ENCODE data around the gene KIF2C.
"Not testable (repeated sequence)": the region's sequence is repeated elsewhere in the genome, so short reads cannot be mapped to it uniquely, and the experiment has no call there.

The KIF2C gene

GRCh38 chr1:44720281-44720680 lies 19.4 kb upstream of the KIF2C start:
- no peak for DNase-seq

GRCh38 chr1:44721485-44722361 lies 17.9 kb upstream of the KIF2C start:
- peak; percentile 94 for DNase-seq

DNA sequence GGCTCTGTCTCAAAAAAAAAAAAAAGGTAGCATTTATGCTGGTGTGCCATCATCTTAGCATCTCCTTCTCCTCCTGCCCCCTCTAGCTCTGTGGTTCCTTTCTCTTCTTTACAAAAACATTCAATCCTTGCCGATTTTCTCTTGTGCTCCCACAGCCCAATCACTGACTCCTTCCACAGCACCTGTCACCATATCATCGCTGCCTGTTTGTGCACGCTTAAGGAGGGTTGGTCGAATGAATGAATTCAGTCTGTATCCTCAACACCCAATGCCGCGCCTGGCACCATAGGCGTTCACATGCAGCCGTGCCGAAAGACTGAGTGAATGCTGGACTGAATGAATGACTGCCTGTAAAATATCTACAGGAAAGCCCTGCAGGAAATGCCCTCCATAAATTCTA lies 16.6 kb upstream of the KIF2C start:
- DNase-seq: no peak

DNA sequence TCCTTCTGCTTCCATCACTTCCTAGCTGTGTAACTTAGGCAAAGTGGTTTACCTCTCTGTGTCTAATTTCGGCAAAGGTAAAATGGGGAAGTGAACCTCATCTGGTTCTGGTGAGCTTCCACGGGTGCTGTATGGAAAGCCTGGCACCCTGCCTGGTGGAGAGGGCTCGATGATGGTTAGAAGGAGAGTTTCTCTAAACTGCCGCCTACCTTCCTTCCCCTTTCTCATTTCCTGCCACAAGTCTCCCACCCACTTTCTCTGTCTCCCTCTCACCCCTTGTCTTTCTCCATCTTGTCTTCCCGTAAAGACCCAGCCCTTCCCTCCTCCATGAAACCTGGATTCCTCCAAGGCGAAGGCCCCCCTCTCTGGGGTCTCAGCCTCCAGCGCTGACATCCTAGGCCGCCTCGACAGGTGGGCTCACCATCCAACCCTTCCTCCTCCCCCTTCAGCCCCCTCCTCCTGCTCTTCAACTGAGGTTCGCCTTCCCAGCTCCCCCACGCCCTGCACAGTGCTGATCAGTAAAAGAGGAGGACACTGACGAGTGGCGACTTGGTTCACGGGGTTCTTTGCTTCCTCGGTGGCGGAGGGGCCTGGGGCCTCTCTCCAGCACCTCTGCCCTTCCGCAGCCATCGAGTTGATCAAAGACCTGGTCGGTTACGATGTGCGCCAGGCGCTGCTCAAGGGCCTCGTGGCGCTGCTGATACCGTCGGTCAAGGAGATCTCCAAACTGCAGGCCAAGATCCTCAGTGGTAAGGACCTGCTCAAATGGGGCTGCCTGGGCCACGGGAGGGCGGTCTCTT lies 15.9 kb upstream of the KIF2C start:
- DNase-seq: no peak

DNA sequence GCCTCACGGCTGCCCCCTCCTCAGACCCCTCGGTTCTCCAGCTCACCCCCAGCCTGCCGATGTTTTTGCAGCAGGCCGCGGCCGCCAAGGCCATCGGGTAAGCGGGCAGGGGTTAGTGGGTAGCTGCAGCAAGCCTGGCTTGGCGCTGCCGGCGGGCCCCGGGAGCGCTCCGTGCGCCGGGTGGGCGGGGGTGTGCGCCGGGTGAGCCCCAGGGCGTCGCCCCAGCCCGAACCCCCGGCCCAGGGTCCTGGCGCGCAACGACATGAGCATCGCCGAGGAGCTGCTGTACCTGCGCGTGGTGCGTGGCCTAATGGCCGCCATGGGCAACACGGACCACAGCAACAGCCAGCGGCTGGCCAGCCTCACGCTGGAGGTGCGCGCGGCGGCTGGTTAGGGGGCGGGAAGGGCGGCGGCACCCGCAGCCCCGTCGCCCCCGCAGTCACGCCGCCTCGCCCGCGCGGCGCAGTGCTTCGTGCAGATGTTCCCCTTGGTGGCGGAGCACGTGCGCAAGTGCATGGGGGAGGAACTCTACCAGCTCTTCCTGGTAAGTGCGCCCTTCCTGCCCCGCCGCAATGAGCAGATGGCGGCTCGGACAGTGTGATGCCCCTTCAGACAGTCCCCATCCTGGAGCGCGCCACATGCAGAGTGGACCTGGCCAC lies 15.2 kb upstream of the KIF2C start:
- no peak for DNase-seq

GRCh38 chr1:44724955-44725698 lies 14.5 kb upstream of the KIF2C start:
- DNase-seq: no peak

- DNase-seq: peak; percentile 98
These were observed 8.7 kb upstream of the KIF2C start, which contains the start of gene RNU5D-1 for GRCh38 chr1:44730741-44731512. Gene RNU5D-1 (minus strand): TSS chr1:44731170.

DNA sequence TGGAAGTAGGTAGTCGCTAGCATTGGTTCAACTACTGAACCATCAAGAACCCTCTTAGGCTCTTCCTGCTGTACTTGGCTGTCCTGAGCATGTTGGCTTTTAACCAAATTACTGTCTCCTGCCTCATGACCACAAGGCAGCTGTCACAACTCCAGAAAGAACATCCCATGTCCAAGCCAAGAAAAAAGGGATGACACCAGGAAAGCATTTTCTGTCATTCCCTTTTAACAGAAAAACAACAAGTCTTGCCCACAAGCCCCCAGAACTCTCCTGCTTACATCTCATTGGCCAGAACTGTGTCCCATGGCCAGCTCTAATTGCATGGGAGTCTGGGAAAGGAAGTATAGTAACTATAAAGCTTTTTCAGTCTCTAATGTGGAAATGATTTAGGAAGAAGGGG lies 6.3 kb upstream of the KIF2C start:
- no peak for DNase-seq

DNA sequence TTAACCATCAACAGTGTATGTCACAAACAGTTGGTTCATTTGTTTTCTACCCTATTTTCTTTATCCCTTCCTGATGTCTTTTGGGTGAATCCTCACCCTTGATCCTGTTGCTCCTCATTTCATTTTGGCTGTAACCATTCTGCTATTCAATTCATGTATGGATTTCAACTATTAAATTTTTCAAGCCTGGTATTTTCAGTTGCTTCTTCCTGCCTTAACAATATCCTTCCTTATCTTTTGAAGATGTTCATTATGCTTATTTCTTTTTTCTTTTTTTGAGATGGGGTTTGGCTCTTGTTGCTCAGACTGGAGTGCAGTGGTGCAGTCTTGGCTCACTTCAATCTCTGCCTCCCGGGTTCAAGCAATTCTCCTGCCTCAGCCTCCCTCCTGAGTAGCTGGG lies 5.9 kb upstream of the KIF2C start:
- no peak for DNase-seq

- no peak for DNase-seq
These were observed 3.6 kb upstream of the KIF2C start for GRCh38 chr1:44735992-44736391.

DNA sequence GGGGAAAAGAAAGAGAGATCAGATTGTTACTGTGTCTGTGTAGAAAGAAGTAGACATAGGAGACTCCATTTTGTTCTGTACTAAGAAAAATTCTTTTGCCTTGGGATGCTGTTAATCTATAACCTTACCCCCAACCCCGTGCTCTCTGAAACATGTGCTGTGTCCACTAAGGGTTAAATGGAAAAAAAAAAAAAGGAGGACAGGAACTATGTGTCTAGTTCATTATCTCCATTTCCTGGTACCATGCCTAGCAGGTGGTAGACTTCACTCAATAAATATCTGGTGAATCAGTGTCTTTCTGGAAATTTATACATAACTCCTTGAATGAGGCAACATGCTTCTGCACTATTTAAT lies 707 bp upstream of the KIF2C start:
- DNase-seq: not testable (repeated sequence)

GRCh38 chr1:44740179-44740617 lies 561 bp downstream of the KIF2C start:
- no peak for DNase-seq

DNA sequence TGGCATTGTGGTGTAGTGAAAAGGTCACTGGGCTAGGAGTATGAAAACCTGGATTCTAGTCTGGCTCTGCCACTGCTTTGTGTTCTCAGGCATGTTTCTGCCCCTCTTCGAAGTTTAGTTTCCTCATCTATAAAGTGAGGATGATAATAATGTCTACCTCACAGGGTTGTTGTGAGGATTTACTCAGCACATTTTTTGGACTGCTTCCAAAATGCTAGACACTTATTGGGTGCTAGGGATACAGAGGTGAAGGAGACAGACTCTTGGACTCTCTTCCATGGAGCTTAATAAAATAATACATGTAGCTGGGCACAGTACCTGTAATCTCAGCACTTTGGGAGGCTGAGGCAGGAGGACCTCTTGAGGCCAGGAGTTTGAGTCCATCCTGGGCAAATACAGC lies 3.6 kb downstream of the KIF2C start:
- no peak for DNase-seq

GRCh38 chr1:44747878-44748277 lies 8.2 kb downstream of the KIF2C start:
- DNase-seq: no peak

- DNase-seq: no peak
These were observed 17.8 kb downstream of the KIF2C start for GRCh38 chr1:44757420-44757819.

- DNase-seq: no peak
These were observed 19.4 kb downstream of the KIF2C start for GRCh38 chr1:44759077-44759476.

GRCh38 chr1:44760876-44761275 lies 21.2 kb downstream of the KIF2C start:
- DNase-seq: no peak

- not testable (repeated sequence) for DNase-seq
These were observed 26.8 kb downstream of the KIF2C start for GRCh38 chr1:44766421-44766820.

- peak; percentile 93 for DNase-seq
These were observed 35.7 kb downstream of the KIF2C start, which contains the start of gene RPS8 for GRCh38 chr1:44775078-44775929. Gene RPS8 (plus strand): TSS chr1:44775540. CDS start chr1:44775597, 57 bp downstream.

DNA sequence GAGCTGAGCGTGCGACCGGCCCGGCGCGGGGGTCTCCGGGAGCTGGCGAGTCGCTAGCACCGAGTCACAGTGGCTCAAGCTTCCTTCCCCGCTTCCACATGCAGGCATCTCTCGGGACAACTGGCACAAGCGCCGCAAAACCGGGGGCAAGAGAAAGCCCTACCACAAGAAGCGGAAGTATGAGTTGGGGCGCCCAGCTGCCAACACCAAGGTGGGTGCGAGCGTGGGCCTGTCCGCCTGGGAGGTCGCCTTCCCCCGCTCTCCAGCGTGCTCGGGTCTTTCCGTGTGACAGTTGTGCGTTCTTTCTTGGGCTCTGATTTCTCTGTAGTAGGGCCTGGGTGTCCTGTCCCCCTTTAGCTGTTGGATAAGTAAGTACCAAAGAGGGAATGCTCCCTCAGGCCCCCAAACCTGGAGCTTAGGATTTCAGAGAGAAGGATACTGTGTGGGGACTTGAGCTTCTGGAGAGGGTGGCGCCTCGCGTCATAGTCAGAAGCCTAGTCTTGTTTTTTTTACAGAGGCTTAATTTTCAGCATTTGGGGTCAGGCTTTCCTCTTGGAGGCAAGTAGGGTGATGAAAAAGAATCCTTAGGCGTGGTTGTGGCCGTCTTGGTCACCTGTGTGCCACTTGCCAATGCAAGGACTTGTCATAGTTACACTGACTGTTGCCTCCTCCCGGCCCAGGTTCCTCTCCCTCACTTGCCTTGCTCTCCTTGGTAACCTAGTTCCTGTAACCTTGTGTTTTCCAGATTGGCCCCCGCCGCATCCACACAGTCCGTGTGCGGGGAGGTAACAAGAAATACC lies 36.5 kb downstream of the KIF2C start:
- DNase-seq: no peak

Data from NCI-H2227 treated with DMSO at 0.1 percent for 48 hours (cell line).